Gastroesophageal sphincter (tissue), 2 donors: ENCODE data around the gene JAG2.

Experiments used
- EP300 ChIP-seq: sonication (generic); formaldehyde crosslinking; IDR thresholded peaks from one replicate; pipeline ENCODE4 v1.6.1; 2017; ENCODE audit warnings: antibody characterized with exemption, mild to moderate bottlenecking
- POLR2A ChIP-seq, 2 donors: fragments of 450-650 bp; IDR thresholded peaks; one replicate each; pipeline ENCODE4 v1.6.1; 2017; ENCODE audit warnings: antibody characterized with exemption in 2 of 2, mild to moderate bottlenecking in 2 of 2, moderate library complexity in 1 of 2

GRCh38 chr14:105165761-105166485, 2.7 kb downstream of the JAG2 start:
- TF ChIP-seq EP300 (no peak), POLR2A (IDR thresholded peaks at IDR 0.05) (no peak)
